K562 (cell line): ENCODE measurements around the gene EPHA1. TPM values are rescaled to one million over a fixed set of nuclear protein-coding genes. Genes with fewer than 3 reads are reported as not detected.

ENCODE experiments used
- CXXC5 ChIP-seq: fragments of 250-450 bp; sonication (Bioruptor Pico); IDR thresholded peaks from 2 replicates; pipeline ENCODE4 v1.8.0; 2022; ENCODE audit warnings: inconsistent platforms, mild to moderate bottlenecking, moderate library complexity
- ETV1 ChIP-seq: fragments of 450-650 bp; conservative IDR thresholded peaks from 2 replicates; pipeline ENCODE4 v1.6.1; 2016; ENCODE audit warnings: missing genetic modification characterization, control low read depth, low read depth, missing compliant biosample characterization
- GATAD2B ChIP-seq: fragments of 450-650 bp; IDR thresholded peaks from 2 replicates; pipeline ENCODE4 v1.6.1; 2017; ENCODE audit warnings: mild to moderate bottlenecking, borderline replicate concordance
- KDM1A ChIP-seq, 2 experiments: fragments of 450-650 bp; IDR thresholded peaks; 2 replicates each; pipeline ENCODE4 v1.6.1; 2016; ENCODE audit warnings: mild to moderate bottlenecking in 2 of 2
- MEIS2 ChIP-seq: fragments of 450-650 bp; IDR thresholded peaks from 2 replicates; pipeline ENCODE4 v1.6.1; 2014; ENCODE audit warnings: mild to moderate bottlenecking; ENCODE audit not compliant: partially characterized antibody
- MTA2 ChIP-seq: fragments of 450-650 bp; IDR thresholded peaks from 2 replicates; pipeline ENCODE4 v1.6.1; 2016; ENCODE audit warnings: low read depth
- NFXL1 ChIP-seq: fragments of 450-650 bp; formaldehyde crosslinking; IDR thresholded peaks from 2 replicates; pipeline ENCODE4 v1.4.0; 2021; ENCODE audit warnings: mild to moderate bottlenecking
- SOX6 ChIP-seq: fragments of 450-650 bp; IDR thresholded peaks from 2 replicates; pipeline ENCODE4 v1.6.1; 2014; ENCODE audit warnings: mild to moderate bottlenecking
- SPI1 ChIP-seq: IDR thresholded peaks from 2 replicates; pipeline ENCODE4 v1.6.1; 2011; ENCODE audit warnings: low read depth, low read length, control low read depth, borderline replicate concordance
- TBL1XR1 ChIP-seq, 2 experiments: IDR thresholded peaks; 2 replicates each; pipeline ENCODE4 v1.6.1; 2012; ENCODE audit warnings: improper control_type of control experiment in 2 of 2, low read length in 2 of 2, mild to moderate bottlenecking in 1 of 2
- ZNF695 ChIP-seq: fragments of 450-650 bp; formaldehyde crosslinking; IDR thresholded peaks from 2 replicates; pipeline ENCODE4 v1.4.0; 2020; ENCODE audit warnings: mild to moderate bottlenecking, moderate library complexity
- polyA plus RNA-seq, 8 experiments: library from polyadenylated mRNA; depleted of rRNA in 4 of 8; stranded (reverse) in 5 of 8; unstranded in 3 of 8; fragments of >200 nt; fragmentation: Nextera tagmentation in 2 of 8; fragmentation: Illumina TruSeq in 1 of 8; extraction: Ambion mirVana in 2 of 8; extraction: Trizol in 1 of 8; gene quantifications; 2 replicates each; pipeline versions ENCODE4 v1.2.1 to v1.2.3, GENCODE V29; 2011 to 2014; ENCODE audit warnings: inconsistent platforms in 1 of 8, missing spikeins in 1 of 8
- total RNA-seq, 7 experiments: library from RNA; depleted of rRNA in 6 of 7; stranded (reverse); fragments of >200 nt in 6 of 7; fragmentation: Illumina TruSeq in 2 of 7; extraction: Trizol in 2 of 7; gene quantifications; 2 replicates each; pipeline versions ENCODE4 v1.2.1 to v1.2.3, GENCODE V29; 2011 to 2021; ENCODE audit warnings: low replicate concordance in 1 of 7
- TF ChIP-seq, protein P1 (sequence below): fragments of 450-650 bp; IDR thresholded peaks from 2 replicates; pipeline ENCODE4 v1.6.1; 2016; ENCODE audit warnings: mild to moderate bottlenecking
- TF ChIP-seq, protein P2 (sequence below): fragments of 250-450 bp; sonication (Bioruptor Pico); IDR thresholded peaks from 2 replicates; pipeline ENCODE4 v1.8.0; 2021; ENCODE audit warnings: moderate library complexity, mild to moderate bottlenecking, inconsistent platforms
- TF ChIP-seq, protein P3 (sequence below): fragments of 450-650 bp; IDR thresholded peaks from 2 replicates; pipeline ENCODE4 v1.6.1; 2016; ENCODE audit warnings: low read depth, mild to moderate bottlenecking, moderate library complexity
- TF ChIP-seq, protein P4 (sequence below), 2 experiments: fragments of 450-650 bp; formaldehyde crosslinking in 1 of 2; IDR thresholded peaks; 2 replicates each; pipeline versions ENCODE4 v1.4.0 to v1.6.1; 2014 to 2020; ENCODE audit warnings: mild to moderate bottlenecking in 2 of 2, borderline replicate concordance in 1 of 2, low read depth in 1 of 2

Gene EPHA1
- total and polyA plus RNA-seq, 9 of the 15 experiments (the other 6 are each of a cell fraction or from before 2014, with no cell fraction given), result 0.22 to 0.57 (median 0.32) TPM; not detected in 6

DNA sequence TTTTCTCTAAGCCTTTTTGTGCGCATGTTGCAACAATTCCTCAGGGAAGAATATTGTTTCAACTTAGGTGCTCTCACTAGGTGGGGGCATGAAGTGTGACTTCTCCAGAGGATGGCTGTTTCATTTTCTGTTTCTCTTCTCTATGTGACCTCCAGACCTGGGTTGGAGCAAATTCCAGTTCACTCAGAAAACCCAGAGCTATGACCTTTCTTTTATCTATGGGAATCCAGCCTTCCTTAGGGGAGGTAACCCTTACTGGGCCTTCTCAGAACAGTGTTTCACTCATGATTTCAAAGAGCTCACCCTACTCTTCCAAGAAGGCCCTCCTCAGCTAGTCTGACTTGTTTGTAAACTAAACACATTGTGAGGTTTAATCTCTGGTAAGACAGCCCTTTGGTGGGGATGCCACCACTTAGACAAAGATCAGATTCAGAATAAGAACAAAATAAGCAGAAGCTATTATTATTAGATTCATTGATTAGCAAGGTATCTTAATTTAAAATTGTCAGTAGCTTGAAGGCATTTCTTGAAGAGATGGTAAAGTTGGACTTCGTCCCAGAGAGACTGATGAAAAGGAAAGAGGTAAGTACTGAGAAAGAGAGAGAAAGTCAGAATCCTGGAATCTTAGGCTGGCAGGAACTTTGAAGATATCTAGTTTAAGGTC is 18.0 kb upstream of the EPHA1 start (continued):
- peak; percentile 87 for TF ChIP-seq MEIS2
- TF ChIP-seq MTA2, result peak; percentile 68
- peak; percentile 32 for TF ChIP-seq CXXC5 (CRISPR knock-in tag)
- TF ChIP-seq, protein P1, sequence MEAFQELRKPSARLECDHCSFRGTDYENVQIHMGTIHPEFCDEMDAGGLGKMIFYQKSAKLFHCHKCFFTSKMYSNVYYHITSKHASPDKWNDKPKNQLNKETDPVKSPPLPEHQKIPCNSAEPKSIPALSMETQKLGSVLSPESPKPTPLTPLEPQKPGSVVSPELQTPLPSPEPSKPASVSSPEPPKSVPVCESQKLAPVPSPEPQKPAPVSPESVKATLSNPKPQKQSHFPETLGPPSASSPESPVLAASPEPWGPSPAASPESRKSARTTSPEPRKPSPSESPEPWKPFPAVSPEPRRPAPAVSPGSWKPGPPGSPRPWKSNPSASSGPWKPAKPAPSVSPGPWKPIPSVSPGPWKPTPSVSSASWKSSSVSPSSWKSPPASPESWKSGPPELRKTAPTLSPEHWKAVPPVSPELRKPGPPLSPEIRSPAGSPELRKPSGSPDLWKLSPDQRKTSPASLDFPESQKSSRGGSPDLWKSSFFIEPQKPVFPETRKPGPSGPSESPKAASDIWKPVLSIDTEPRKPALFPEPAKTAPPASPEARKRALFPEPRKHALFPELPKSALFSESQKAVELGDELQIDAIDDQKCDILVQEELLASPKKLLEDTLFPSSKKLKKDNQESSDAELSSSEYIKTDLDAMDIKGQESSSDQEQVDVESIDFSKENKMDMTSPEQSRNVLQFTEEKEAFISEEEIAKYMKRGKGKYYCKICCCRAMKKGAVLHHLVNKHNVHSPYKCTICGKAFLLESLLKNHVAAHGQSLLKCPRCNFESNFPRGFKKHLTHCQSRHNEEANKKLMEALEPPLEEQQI, result peak; percentile 72
- peak; percentile 83 for TF ChIP-seq KDM1A (IDR thresholded peaks at IDR 0.05)
- TF ChIP-seq, protein P2, sequence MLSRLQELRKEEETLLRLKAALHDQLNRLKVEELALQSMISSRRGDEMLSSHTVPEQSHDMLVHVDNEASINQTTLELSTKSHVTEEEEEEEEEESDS (CRISPR knock-in tag), result no peak
- TF ChIP-seq TBL1XR1 (IDR thresholded peaks at IDR 0.05; ENCODE audit: low read length in 2 of 2), result peak in 1 of 2 experiments; percentile 83; a peak in 2 of 4 replicates
- no peak for TF ChIP-seq NFXL1 (CRISPR knock-in tag)
- TF ChIP-seq GATAD2B, result peak; percentile 47; the same call in 1 of the 2 replicates
- no peak for TF ChIP-seq ZNF695 (CRISPR knock-in tag)
- TF ChIP-seq, protein P3, sequence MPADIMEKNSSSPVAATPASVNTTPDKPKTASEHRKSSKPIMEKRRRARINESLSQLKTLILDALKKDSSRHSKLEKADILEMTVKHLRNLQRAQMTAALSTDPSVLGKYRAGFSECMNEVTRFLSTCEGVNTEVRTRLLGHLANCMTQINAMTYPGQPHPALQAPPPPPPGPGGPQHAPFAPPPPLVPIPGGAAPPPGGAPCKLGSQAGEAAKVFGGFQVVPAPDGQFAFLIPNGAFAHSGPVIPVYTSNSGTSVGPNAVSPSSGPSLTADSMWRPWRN, result peak; percentile 31; the same call in 1 of the 2 replicates
- 0 out of 2 replicates have a peak, but pooled peaks have one; percentile 32 for TF ChIP-seq ETV1 (tag)
- no peak for TF ChIP-seq SPI1
- TF ChIP-seq, protein P4, sequence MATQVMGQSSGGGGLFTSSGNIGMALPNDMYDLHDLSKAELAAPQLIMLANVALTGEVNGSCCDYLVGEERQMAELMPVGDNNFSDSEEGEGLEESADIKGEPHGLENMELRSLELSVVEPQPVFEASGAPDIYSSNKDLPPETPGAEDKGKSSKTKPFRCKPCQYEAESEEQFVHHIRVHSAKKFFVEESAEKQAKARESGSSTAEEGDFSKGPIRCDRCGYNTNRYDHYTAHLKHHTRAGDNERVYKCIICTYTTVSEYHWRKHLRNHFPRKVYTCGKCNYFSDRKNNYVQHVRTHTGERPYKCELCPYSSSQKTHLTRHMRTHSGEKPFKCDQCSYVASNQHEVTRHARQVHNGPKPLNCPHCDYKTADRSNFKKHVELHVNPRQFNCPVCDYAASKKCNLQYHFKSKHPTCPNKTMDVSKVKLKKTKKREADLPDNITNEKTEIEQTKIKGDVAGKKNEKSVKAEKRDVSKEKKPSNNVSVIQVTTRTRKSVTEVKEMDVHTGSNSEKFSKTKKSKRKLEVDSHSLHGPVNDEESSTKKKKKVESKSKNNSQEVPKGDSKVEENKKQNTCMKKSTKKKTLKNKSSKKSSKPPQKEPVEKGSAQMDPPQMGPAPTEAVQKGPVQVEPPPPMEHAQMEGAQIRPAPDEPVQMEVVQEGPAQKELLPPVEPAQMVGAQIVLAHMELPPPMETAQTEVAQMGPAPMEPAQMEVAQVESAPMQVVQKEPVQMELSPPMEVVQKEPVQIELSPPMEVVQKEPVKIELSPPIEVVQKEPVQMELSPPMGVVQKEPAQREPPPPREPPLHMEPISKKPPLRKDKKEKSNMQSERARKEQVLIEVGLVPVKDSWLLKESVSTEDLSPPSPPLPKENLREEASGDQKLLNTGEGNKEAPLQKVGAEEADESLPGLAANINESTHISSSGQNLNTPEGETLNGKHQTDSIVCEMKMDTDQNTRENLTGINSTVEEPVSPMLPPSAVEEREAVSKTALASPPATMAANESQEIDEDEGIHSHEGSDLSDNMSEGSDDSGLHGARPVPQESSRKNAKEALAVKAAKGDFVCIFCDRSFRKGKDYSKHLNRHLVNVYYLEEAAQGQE (IDR thresholded peaks at IDR 0.05; ENCODE audit: borderline replicate concordance), result peak; percentile 13; the same call in 1 of the 2 replicates
- TF ChIP-seq, protein P4 (CRISPR knock-in tag; IDR thresholded peaks at IDR 0.05; ENCODE audit: low read depth), result no peak
- TF ChIP-seq SOX6, result peak; percentile 86
